ENCODE data around the gene MECP2.
"Not testable (repeated sequence)": the region's sequence is repeated elsewhere in the genome, so short reads cannot be mapped to it uniquely, and the experiment has no call there.

The MECP2 gene

GRCh38 chrX:154097589-154098541 is at the start of gene MECP2:
TSS of gene MECP2 (minus strand) at chrX:154097717.
- DNase-seq (ENCODE audit: low read depth): peak; percentile 78

GRCh38 chrX:154144010-154144409 is 46.5 kb upstream of the MECP2 start, which contains the start of gene OPN1LW:
TSS of gene OPN1LW (plus strand) at chrX:154144243. CDS start at chrX:154144284, 41 bp downstream.
- DNase-seq (ENCODE audit: low read depth): not testable (repeated sequence)

GRCh38 chrX:154142950-154143745 is 45.6 kb upstream of the MECP2 start:
- no peak for DNase-seq (ENCODE audit: low read depth)

GRCh38 chrX:154142386-154142785 is 44.9 kb upstream of the MECP2 start:
- no peak for DNase-seq (ENCODE audit: low read depth)

- DNase-seq (ENCODE audit: low read depth): no peak
Observed at GRCh38 chrX:154140742-154141141, 43.2 kb upstream of the MECP2 start.

- DNase-seq (ENCODE audit: low read depth): no peak
Observed at GRCh38 chrX:154140206-154140605, 42.7 kb upstream of the MECP2 start.

GRCh38 chrX:154138857-154139256 is 41.3 kb upstream of the MECP2 start:
- no peak for DNase-seq (ENCODE audit: low read depth)

GRCh38 chrX:154136627-154137161 is 39.2 kb upstream of the MECP2 start:
- no peak for DNase-seq (ENCODE audit: low read depth)

GRCh38 chrX:154135458-154136229 is 38.1 kb upstream of the MECP2 start:
- no peak for DNase-seq (ENCODE audit: low read depth)

GRCh38 chrX:154132366-154132765 is 34.8 kb upstream of the MECP2 start:
- no peak for DNase-seq (ENCODE audit: low read depth)

GRCh38 chrX:154131955-154132354 is 34.4 kb upstream of the MECP2 start:
- no peak for DNase-seq (ENCODE audit: low read depth)

- DNase-seq (ENCODE audit: low read depth): no peak
Observed at GRCh38 chrX:154126101-154126500, 28.6 kb upstream of the MECP2 start.

- DNase-seq (ENCODE audit: low read depth): no peak
Observed at GRCh38 chrX:154125391-154126040, 28.0 kb upstream of the MECP2 start.

- DNase-seq (ENCODE audit: low read depth): no peak
Observed at GRCh38 chrX:154123241-154124219, 26.0 kb upstream of the MECP2 start.

GRCh38 chrX:154121961-154122360 is 24.4 kb upstream of the MECP2 start:
- DNase-seq (ENCODE audit: low read depth): no peak

- no peak for DNase-seq (ENCODE audit: low read depth)
Observed at GRCh38 chrX:154121207-154121606, 23.7 kb upstream of the MECP2 start.

- DNase-seq (ENCODE audit: low read depth): no peak
Observed at GRCh38 chrX:154120567-154120966, 23.1 kb upstream of the MECP2 start.

- no peak for DNase-seq (ENCODE audit: low read depth)
Observed at GRCh38 chrX:154117566-154117965, 20.0 kb upstream of the MECP2 start.

- no peak for DNase-seq (ENCODE audit: low read depth)
Observed at GRCh38 chrX:154116426-154117211, 19.1 kb upstream of the MECP2 start.

Data from fibroblast of the conjunctiva (primary cell).